H9 (cell line): ENCODE data around the gene CCDC92B. TPM values are rescaled to one million over a fixed set of nuclear protein-coding genes. Genes with fewer than 3 reads are reported as not detected.

Experiments
- DNase-seq: peaks from one replicate; pipeline ENCODE4 v3.0.0-alpha.2; 2017
- H2AFZ ChIP-seq: one replicate; pipeline ENCODE4 v1.6.1; 2013; ENCODE audit warnings: mild to moderate bottlenecking, low read length, control low read depth, moderate library complexity
- H2AK5ac ChIP-seq: 2 replicates; pipeline ENCODE4 v1.6.1; 2013; ENCODE audit warnings: low read length, control low read depth, mixed read lengths; ENCODE audit not compliant: insufficient read length
- H2BK120ac ChIP-seq: one replicate; pipeline ENCODE4 v1.6.1; 2013; ENCODE audit warnings: low read depth, mild to moderate bottlenecking, low read length, control low read depth, inconsistent platforms; ENCODE audit not compliant: poor library complexity, severe bottlenecking
- H2BK12ac ChIP-seq: 2 replicates; pipeline ENCODE4 v1.6.1; 2013; ENCODE audit warnings: low read length, control low read depth, mixed read lengths, low read depth; ENCODE audit not compliant: insufficient read length
- H2BK15ac ChIP-seq: 2 replicates; pipeline ENCODE4 v1.6.1; 2013; ENCODE audit warnings: low read depth, low read length, control low read depth
- H2BK20ac ChIP-seq: one replicate; pipeline ENCODE4 v1.6.1; 2013; ENCODE audit warnings: low read depth, mild to moderate bottlenecking, low read length, control low read depth, inconsistent platforms; ENCODE audit not compliant: poor library complexity, severe bottlenecking
- H2BK5ac ChIP-seq: 2 replicates; pipeline ENCODE4 v1.6.1; 2013; ENCODE audit warnings: low read length, control low read depth, mixed read lengths; ENCODE audit not compliant: insufficient read length
- H3K14ac ChIP-seq: 2 replicates; pipeline ENCODE4 v1.6.1; 2013; ENCODE audit warnings: low read length, control low read depth; ENCODE audit not compliant: insufficient read depth
- H3K18ac ChIP-seq: 2 replicates; pipeline ENCODE4 v1.6.1; 2013; ENCODE audit warnings: low read depth, mild to moderate bottlenecking, mixed read lengths, low read length, control low read depth; ENCODE audit not compliant: insufficient read length
- H3K23ac ChIP-seq: 2 replicates; pipeline ENCODE4 v1.6.1; 2013; ENCODE audit warnings: low read length, control low read depth, mixed read lengths, low read depth; ENCODE audit not compliant: insufficient read length
- H3K23me2 ChIP-seq: 2 replicates; pipeline ENCODE4 v1.6.1; 2013; ENCODE audit warnings: low read depth, mild to moderate bottlenecking, mixed read lengths, low read length, control low read depth; ENCODE audit not compliant: insufficient read length, poor library complexity, severe bottlenecking
- H3K27ac ChIP-seq: 2 replicates; pipeline ENCODE4 v1.5.1; 2013; ENCODE audit warnings: low read length, control low read depth, mixed read lengths, low read depth; ENCODE audit not compliant: insufficient read length
- H3K27me3 ChIP-seq: 2 replicates; pipeline ENCODE4 v1.6.1; 2013; ENCODE audit warnings: low read length, control low read depth, inconsistent platforms; ENCODE audit not compliant: insufficient read depth
- H3K4ac ChIP-seq: 2 replicates; pipeline ENCODE4 v1.6.1; 2013; ENCODE audit warnings: low read depth, mild to moderate bottlenecking, control low read depth, inconsistent platforms, low read length, moderate library complexity
- H3K4me1 ChIP-seq: 2 replicates; pipeline ENCODE4 v1.6.1; 2013; ENCODE audit warnings: low read length, control low read depth, inconsistent platforms; ENCODE audit not compliant: insufficient read depth
- H3K4me2 ChIP-seq: 2 replicates; pipeline ENCODE4 v1.6.1; 2013; ENCODE audit warnings: low read length, control low read depth, mixed read lengths; ENCODE audit not compliant: insufficient read length, insufficient read depth
- H3K56ac ChIP-seq: 2 replicates; pipeline ENCODE4 v1.6.1; 2013; ENCODE audit warnings: low read depth, mild to moderate bottlenecking, mixed read lengths, low read length, control low read depth; ENCODE audit not compliant: insufficient read length
- H3K79me1 ChIP-seq: 2 replicates; pipeline ENCODE4 v1.6.1; 2013; ENCODE audit warnings: low read depth, mild to moderate bottlenecking, moderate library complexity, low read length, control low read depth, inconsistent platforms; ENCODE audit not compliant: insufficient read depth, poor library complexity, severe bottlenecking
- H3K79me2 ChIP-seq: 2 replicates; pipeline ENCODE4 v1.6.1; 2013; ENCODE audit warnings: low read length, control low read depth, inconsistent platforms; ENCODE audit not compliant: insufficient read depth
- H3K9ac ChIP-seq: 2 replicates; pipeline ENCODE4 v1.6.1; 2013; ENCODE audit warnings: low read length, control low read depth, mixed read lengths; ENCODE audit not compliant: insufficient read length; ENCODE audit errors: extremely low read depth
- H3K9me3 ChIP-seq: one replicate; pipeline ENCODE4 v1.6.1; 2013; ENCODE audit warnings: low read depth, low read length, inconsistent platforms; ENCODE audit not compliant: control insufficient read depth
- H3T11ph ChIP-seq: one replicate; pipeline ENCODE4 v1.6.1; 2013; ENCODE audit warnings: mild to moderate bottlenecking, low read length, control low read depth, inconsistent platforms
- H4K20me1 ChIP-seq: one replicate; pipeline ENCODE4 v1.6.1; 2013; ENCODE audit not compliant: control insufficient read depth, insufficient read length, insufficient read depth
- H4K5ac ChIP-seq: 2 replicates; pipeline ENCODE4 v1.6.1; 2013; ENCODE audit warnings: low read depth, mild to moderate bottlenecking, mixed read lengths, low read length, control low read depth; ENCODE audit not compliant: insufficient read length
- H4K8ac ChIP-seq: replicated peaks from 2 replicates; pipeline ENCODE4 v1.6.1; 2013; ENCODE audit warnings: low read length, control low read depth, mixed read lengths, low read depth; ENCODE audit not compliant: insufficient read length
- H4K91ac ChIP-seq: 2 replicates; pipeline ENCODE4 v1.6.1; 2013; ENCODE audit warnings: low read depth, mild to moderate bottlenecking, moderate library complexity, mixed read lengths, low read length, control low read depth; ENCODE audit not compliant: insufficient read length
- H3K27ac Mint-ChIP-seq, 3 experiments: 2 replicates in 2 of 3; 3 replicates in 1 of 3; pipeline ENCODE4 v1.8.0; 2020 to 2021; ENCODE audit warnings: mixed read lengths in 3 of 3, mild to moderate bottlenecking in 1 of 3, moderate library complexity in 1 of 3
- H3K27me3 Mint-ChIP-seq: 2 replicates; pipeline ENCODE4 v1.8.0; 2021; ENCODE audit warnings: low read depth, mild to moderate bottlenecking, moderate library complexity, mixed read lengths
- H3K36me3 Mint-ChIP-seq, 3 experiments: 2 replicates in 2 of 3; 3 replicates in 1 of 3; pipeline ENCODE4 v1.8.0; 2020 to 2021; ENCODE audit warnings: low read depth in 3 of 3, mixed read lengths in 3 of 3; ENCODE audit not compliant: insufficient read depth in 1 of 3
- H3K4me1 Mint-ChIP-seq, 2 experiments: 2 replicates each; pipeline ENCODE4 v1.8.0; 2020; ENCODE audit warnings: mixed read lengths in 2 of 2
- H3K4me3 Mint-ChIP-seq, 2 experiments: 2 replicates in 1 of 2; 3 replicates in 1 of 2; pipeline ENCODE4 v1.8.0; 2020 to 2021; ENCODE audit warnings: mild to moderate bottlenecking in 2 of 2, mixed read lengths in 2 of 2, moderate library complexity in 1 of 2
- H3K9me3 Mint-ChIP-seq, 2 experiments: 2 replicates in 1 of 2; 3 replicates in 1 of 2; pipeline ENCODE4 v1.8.0; 2020; ENCODE audit warnings: mild to moderate bottlenecking in 2 of 2, mixed read lengths in 2 of 2, moderate library complexity in 1 of 2
- CTCF ChIP-seq: fragments of 200-600 bp; sonication (generic); conservative IDR thresholded peaks from 3 replicates; pipeline ENCODE4 v1.8.0; 2021; ENCODE audit warnings: antibody characterized with exemption, mild to moderate bottlenecking
- WGBS: extraction: QIAGEN DNeasy Blood & Tissue Kit; methylation state at CpG from one replicate; pipeline ENCODE4 v1.1.7; 2013; ENCODE audit warnings: missing lambda C conversion rate, low lambda C conversion rate, mixed read lengths; ENCODE audit not compliant: insufficient read length; ENCODE audit errors: extremely low coverage; 5-methylcytosine and 5-hydroxymethylcytosine counted together
- total RNA-seq: library from RNA; stranded (reverse); gene quantifications from 2 replicates; pipeline ENCODE4 v1.2.1, GENCODE V29; 2021

Gene CCDC92B
- total RNA-seq, 1 experiment from 2014 or later: 8.0 TPM

DNA sequence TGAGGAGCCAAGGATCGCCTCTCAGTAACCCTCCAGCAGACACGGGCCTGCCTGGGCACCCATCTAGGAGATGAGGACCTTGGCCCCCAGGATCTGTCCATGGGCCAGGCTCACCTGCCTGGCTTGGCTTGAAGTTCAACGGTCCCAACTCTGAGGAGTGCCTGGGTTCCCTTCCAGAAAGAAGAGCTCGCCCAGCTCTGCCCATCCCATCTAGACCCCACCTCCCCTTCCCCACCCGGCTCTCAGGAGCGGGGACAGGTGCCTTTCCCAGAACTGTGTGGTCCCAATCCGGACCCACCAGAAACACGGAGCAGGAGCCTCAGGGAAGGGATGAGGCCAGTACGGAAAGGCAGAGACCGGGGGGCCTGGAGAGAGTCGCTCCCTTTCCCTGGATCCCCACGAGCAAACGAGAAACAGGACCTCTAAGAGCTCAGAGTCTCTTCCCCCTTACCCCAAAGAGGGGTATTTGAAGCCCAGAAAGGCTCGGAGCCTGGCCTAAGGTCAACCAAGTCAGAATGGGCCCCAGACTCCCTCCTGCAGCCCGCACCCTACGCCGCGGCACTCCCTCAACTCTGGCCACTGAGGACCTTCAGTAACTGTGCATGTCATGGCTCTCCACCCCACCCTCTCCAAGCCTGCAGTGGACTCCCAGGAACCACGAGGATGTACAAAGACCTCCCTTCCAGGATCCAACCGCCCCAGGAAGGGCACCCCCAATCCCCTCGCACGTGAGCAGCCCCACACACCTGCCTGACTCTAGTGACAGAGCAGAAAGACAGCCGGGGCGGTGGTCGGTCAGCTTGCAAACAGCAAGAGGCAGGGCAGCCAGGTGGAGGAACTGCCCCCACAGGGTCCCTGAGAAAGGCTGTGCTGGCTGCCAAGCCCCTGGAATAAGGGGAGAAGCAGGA, 43.3 kb downstream of the CCDC92B start:
- H3K23ac ChIP-seq: no peak overlapping the region
- H2AFZ ChIP-seq: no peak overlapping the region
- no peak overlapping the region; the same call in 1 of the 2 replicates for H3K14ac ChIP-seq
- H3K27ac Mint-ChIP-seq: peak overlapping the region in 2 of 3 experiments; percentile 50 to 77; a peak in 2 of 7 replicates
- H2BK5ac ChIP-seq: no peak overlapping the region
- no peak overlapping the region for H3K9ac ChIP-seq
- no peak overlapping the region for H4K8ac ChIP-seq
- H3K79me1 ChIP-seq: no peaks in the 10 kb centered on the region
- no peaks in the 10 kb centered on the region for H3K9me3 ChIP-seq
- no peak for TF ChIP-seq CTCF
- H3K27me3 ChIP-seq: no peaks in the 10 kb centered on the region; the same call in 1 of the 2 replicates
- H3K9me3 Mint-ChIP-seq: no peaks in the 10 kb centered on the region; a peak in 1 of 5 replicates
- no peaks in the 10 kb centered on the region for H4K20me1 ChIP-seq
- DNase-seq: no peak
- no peak overlapping the region for H3K18ac ChIP-seq
- no peak overlapping the region for H3K56ac ChIP-seq
- H3K36me3 Mint-ChIP-seq: peaks cover under 1 to 27% (median 8%) of the 10 kb centered on the region in 3 experiments; a peak in 6 of 7 replicates
- H4K5ac ChIP-seq: no peak overlapping the region
- WGBS: no CpG with 5 or more reads among the region's 25 CpGs
- H3K4me3 Mint-ChIP-seq: no peak overlapping the region; a peak in 1 of 5 replicates
- H3K4me1 ChIP-seq: peaks cover 4% of the 10 kb centered on the region; the same call in 1 of the 2 replicates
- peaks cover 17% of the 10 kb centered on the region; the same call in 1 of the 2 replicates for H3K79me2 ChIP-seq
- H3K4me2 ChIP-seq: no peak overlapping the region
- no peak overlapping the region for H2AK5ac ChIP-seq
- no peak overlapping the region for H3T11ph ChIP-seq
- no peak overlapping the region for H2BK120ac ChIP-seq
- H2BK20ac ChIP-seq: no peak overlapping the region
- H3K23me2 ChIP-seq: peaks cover 6% of the 10 kb centered on the region
- peaks cover 7% of the 10 kb centered on the region; the same call in 1 of the 2 replicates for H3K27me3 Mint-ChIP-seq
- H3K27ac ChIP-seq: no peak overlapping the region
- no peak overlapping the region for H2BK12ac ChIP-seq
- peaks cover 39 to 51% of the 10 kb centered on the region in 2 experiments for H3K4me1 Mint-ChIP-seq
- no peak overlapping the region for H3K4ac ChIP-seq
- H2BK15ac ChIP-seq: no peak overlapping the region
- no peak overlapping the region for H4K91ac ChIP-seq
